ENCODE data around the gene DCTN2.

Gene DCTN2

DNA sequence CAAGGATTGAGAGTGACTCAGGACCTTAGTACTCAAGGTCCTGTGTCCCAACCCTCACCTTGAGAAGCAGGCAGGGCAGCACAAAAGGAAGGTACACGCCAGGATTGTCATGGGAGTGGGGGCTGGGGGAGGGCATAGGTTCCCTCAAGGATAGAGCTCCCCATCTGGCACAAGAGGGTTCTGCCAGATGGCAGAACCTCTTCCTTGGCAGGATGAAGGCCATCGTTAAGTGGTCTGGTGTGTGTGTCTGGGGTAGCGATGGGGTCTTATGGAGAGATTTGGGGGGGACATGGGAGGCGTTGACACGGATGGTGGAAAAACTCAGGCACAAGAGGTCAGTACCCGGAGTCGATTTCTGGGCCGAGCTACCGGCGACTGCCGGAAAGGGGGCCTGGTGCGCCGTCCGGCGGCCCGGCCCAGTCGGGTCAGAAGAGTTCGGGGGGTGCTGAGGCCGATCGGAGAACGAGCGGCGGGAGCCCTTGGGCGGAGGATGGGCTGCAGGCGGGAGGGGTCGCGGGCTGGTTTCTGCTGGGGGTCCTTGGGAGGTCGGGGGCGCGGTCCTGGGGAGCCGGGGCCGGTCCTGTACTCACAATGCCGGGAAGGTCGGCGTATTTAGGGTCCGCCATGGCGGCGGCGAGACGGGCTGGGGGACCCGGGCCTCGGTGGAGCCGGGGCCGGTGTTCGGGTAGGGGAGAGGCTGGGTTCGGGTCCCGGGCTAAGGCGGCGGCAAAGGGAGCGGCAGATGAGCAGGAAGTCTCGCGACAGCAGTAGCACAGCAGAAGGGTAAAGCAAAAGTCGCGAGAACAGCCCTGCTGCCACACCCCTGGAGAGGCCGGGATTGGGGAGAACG, at the start of gene DCTN2:
DCTN2 (minus strand) TSS at position 755 of the 850 bp plus-strand sequence; CDS start at position 626, 129 bp downstream.
- peak; percentile 97 for DNase-seq

DNA sequence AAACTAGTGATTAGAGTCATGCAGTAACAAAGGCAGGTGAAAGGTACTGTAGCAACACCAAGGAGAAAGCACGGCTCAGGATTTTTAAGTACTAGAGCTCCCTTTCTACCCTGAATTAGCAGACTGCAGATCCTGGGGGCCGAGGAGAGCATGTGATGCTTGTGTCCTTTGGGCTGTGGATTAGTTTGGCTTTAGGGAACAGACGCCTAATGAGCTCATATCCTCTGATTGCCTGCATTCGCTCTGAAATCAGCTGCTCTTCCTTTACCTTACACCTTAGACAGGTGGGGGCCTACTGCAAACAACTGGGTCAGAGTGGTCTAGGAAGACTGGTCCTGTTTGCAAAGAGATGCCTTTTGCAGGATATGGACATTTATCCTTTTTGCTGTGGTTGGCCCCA, 46.2 kb upstream of the DCTN2 start:
- no peak for DNase-seq

DNA sequence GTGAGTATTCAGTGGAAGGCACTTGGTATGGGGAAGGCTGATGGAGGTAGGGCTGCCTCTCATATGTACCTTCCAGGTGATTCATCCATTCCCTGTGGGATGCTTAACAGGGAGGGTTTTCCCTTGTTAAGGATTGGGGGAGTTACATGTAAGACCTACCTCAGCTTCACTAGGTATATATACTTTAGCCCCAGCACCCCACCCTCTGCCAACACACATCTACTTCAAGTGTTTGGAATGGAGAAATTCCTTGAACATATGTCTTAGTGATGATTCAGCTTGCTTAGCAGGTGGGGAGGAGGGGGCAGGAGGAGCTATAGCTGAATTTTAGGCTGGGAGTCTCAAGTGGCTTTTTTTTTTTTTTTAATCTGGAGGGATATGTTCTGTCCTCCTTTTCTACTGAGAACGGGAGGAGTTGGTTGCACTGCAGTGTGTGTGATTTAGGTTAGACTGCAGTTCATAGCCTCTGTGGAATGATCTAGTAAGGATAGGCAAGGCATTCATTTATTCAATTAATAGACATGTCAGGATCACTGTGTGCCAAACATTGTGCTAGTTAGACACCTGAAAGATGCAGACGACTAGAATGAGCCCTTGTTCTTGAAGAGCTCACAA, 45.7 kb upstream of the DCTN2 start:
- no peak for DNase-seq

DNA sequence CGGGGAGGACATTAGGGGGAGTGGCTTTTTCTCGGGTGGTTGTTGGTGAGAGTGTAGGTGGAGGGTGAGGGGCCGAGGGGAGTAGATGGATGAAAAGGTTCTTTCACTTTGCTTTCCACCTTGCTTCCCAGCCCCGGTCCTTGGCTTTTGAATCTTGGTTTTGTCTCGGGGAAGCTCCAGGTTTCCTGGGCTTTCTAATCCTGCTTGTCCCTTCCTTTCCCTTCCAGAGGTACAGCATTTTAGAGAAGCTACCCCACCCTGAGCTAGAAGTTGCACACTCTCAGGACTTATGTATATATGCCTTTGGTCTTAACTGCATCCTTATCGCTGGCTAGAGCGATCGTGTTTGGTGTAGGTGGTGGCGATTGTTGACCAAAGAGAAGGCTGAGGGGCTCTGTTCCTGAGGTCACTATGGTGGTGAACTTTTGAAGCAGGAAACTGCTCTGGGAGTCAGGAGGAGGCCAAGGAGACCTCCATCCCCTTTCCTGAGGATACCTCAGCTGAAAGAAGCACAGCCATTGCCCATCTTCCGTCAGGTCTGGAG, 44.9 kb upstream of the DCTN2 start:
- no peak for DNase-seq

DNA sequence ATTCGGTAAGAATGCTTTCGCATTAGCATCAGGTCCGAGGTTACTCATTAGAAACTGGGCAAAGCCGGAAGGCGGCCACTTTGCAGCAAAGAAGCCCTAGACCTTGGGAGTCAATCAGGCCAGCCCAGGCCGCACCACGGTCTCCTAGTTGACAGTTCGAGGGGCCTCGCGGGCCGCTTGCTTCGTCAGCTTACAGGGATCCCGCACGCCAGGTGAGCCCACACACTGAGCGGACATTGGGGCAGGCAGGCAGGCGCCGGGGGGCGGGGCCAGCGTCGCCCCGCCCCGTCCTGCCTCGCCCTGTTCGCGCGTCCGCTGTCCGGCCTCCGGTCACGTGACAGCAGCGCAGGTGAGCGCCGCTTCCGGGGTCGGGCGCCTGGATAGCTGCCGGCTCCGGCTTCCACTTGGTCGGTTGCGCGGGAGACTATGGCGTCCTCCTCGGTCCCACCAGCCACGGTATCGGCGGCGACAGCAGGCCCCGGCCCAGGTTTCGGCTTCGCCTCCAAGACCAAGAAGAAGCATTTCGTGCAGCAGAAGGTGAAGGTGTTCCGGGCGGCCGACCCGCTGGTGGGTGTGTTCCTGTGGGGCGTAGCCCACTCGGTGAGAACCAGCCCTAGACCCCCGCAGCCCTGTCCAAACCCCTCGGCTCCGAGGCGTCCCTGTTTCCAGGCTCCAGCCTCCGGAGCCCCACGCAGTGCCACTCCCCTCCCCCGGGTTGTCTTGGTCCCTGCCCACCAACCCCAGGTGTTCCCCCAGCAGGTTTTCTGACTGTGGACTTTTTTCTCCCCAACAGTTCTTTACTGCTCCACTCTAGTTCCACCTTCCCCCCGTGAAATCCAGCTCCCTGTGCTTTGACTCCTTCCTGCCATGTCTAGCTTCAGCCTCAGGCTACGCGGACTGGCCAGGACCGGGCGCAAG, 44.1 kb upstream of the DCTN2 start, which contains the start of gene PIP4K2C:
PIP4K2C (plus strand) TSS at position 329 of the 918 bp plus-strand sequence; CDS start at position 427, 98 bp downstream.
- DNase-seq = peak; percentile 67

DNA sequence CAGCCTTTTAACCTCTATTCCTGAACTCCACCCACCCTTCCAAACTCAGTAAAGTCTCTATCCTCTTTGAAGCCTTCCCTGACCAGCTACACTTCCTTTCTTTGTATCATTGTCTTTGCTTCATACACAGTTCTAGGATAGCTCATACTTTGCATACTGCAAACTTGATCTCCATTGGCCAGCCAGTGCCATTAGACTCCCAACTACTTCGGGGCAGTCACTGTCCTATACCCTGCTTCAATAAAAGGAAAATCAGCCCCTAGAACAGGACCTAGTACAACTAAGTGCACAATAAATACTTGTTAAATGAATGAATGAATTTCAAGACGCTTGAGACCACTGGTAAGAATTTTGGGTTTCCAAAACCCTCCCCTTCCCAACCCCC, 43.5 kb upstream of the DCTN2 start:
- no peak for DNase-seq

DNA sequence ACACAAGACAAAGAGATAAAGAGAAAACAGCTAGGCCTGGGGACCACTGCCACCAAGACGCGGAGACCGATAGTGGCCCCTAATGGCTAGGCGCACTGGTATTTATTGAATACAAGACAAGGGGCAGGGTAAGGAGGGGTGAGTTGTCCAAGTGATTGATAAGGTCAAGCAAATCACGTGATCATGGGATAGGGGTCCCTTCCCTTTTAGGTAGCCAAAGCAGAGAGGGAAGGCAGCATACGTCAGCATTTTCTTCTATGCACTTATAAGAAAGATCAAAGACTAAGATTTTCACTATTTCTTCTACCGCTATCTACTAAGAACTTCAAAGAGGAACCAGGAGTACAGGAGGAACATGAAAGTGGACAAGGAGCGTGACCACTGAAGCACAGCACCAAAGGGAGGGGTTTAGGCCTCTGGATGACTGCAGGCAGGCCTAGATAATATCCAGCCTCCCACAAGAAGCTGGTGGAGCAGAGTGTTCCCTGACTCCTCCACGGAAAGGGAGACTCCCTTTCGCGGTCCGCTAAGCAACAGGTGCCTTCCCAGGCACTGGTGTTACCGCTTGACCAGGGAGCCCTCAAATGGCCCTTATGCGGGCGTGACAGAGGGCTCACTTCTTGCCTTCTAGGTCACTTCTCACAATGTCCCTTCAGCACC, 42.1 kb upstream of the DCTN2 start:
- peak; percentile 28 for DNase-seq

DNA sequence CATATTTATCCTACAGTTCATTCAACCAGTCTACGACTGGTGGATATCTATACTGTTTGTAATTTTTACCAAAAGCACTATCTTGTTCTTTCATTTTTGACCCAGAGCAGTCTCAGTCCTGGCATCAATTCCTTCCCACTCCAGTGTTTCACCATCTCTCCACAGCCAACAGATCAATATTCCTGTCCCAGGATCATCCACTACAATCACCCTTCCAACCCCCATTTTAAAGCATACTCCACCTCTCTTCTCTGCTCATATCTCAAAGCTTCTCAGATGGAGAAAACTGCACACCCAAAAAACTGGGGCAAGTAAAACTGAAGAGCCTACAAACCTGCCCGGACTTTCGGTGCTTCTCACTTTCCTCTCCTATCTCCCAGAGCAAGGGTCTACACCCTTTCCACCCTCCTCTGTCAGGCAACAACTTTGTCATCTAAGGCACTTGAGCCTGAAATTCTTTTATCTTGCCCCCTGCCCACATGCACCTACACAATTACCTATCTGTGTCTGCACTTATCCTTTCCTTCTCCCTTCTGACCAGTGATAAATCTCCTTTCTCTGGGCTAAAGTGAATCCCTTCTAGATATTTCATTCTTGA, 39.9 kb upstream of the DCTN2 start:
- no peak for DNase-seq

DNA sequence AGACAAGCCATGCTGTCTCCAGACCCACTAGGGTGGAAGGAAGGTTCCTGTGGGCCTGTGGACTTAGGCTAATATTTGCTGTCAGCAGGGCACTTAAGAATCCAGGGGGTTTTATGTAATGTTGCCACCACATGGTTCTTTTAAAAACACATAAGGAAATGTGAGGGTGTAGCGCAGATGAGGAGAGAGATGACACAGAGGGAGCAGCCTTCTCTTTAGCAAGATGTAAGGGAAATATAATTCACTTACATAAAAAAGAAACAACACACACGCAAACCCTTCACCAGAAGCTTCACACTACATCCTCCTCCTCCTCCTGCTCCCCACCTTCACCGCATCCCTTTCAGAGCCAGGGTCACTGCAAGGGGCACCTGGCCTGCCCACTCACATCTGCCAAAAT, 39.1 kb upstream of the DCTN2 start:
- DNase-seq = no peak

DNA sequence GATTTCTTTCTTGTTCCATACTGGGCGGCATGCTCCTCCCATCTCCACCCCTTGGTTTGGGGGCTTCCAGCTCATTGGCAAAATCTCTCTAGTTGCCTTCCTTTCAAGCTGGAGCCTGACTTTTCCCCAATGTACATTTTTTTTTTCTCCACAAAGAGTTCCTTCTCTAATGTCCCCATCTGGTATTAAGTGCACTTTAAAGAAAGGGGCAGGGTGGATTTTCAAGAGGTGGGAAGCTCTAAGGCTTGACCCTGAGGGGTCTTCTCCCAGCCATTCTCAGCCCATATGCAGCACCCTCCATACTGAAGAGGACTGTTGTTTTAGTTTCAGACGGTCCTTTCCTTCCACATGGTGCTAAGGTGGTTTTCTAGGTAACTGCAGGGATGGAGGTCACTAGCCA, 38.2 kb upstream of the DCTN2 start:
- DNase-seq = no peak

DNA sequence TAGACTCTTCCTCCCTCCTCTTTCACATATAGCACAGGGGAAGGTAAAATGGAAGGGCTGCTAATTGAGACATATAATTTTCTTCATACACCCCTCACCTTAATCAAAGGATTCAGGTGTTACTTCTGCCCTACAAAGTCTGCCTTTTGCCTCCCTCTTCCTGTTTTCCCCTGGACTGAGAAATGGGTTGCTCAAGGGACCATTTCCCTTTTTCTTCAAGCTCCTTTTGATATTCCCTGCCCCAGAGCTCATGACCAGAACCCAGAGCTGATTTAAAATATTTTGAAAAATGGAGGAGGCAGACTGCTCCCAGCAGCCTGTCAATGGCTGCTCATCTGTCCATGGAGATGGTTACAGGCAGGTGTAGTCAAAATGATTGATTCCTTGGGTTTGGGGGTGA, 37.7 kb upstream of the DCTN2 start:
- DNase-seq = peak; percentile 67

DNA sequence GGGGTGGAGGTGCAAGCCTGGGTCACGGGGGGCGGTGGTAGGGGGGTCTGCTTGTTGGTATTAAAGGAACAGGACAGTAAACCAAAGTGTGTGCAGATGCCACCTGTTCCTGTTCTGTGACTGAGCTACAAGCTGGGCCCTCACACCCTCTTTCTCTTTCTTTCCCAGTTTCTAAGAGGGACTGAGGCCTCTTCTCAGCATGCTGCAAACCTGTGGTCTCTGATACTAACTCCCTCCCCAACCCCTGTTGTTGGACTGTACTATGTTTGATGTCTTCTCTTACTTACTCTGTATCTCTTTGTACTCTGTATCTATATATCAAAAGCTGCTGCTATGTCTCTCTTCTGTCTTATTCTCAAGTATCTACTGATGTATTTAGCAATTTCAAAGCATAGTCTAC, 37.1 kb upstream of the DCTN2 start:
- DNase-seq = no peak

DNA sequence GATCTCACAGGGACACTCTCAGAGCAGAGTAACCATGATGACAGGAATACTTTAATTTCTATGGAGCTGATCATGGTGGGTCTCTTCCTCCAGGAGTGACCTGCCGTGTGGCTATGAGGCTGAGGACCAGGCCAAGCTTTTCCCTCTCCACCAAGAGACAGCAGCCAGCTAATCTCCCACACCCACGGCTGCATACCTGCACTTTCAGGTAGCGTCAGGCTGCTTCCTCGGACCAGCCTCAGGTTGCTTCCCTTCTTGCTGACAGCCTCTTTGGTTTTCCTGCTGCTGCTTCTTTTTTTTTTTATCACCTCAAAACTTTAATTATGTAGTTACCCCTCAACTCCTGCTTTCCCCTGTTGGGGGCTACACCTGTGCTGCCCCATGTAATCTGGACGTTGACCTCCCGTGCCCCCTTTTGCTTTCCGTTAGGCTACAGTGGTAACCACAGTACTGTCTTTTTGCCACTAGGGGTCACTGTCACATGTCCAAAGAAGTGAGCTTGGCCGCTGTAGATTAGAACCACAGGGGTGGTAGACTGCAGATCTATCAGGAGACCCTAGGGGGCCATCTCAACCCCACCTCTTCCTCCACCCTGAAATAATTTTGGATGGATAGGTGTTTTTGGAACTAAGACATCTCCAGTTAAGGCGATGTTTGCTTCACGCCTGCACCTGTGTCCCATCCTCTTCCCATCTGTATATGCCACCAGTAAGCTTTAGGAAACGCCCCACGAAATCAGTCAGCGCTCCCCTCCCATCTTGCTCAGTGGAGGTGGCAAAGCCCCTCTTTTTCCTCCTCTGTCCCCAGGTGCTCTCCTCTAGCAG, 36.2 kb upstream of the DCTN2 start:
- peak; percentile 67 for DNase-seq

DNA sequence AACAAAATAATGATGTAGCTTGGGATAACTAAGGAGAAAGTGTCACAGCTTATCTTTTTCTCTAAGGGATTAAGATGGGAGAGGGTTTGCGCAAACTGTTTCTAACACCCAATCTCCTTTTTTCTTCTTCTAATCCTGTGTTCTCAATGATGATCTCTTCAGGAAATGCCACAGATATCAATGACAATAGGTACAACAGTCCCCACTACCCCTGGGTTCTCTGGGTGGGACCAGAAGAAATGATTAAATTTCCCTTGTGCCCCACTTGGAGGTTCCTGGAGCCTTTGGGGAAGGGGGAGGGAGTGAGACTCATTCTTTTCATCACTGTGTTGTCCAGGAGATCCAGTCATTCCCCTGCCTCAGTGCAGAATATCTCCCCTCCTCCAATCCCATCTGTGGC, 35.4 kb upstream of the DCTN2 start:
- DNase-seq = no peak

DNA sequence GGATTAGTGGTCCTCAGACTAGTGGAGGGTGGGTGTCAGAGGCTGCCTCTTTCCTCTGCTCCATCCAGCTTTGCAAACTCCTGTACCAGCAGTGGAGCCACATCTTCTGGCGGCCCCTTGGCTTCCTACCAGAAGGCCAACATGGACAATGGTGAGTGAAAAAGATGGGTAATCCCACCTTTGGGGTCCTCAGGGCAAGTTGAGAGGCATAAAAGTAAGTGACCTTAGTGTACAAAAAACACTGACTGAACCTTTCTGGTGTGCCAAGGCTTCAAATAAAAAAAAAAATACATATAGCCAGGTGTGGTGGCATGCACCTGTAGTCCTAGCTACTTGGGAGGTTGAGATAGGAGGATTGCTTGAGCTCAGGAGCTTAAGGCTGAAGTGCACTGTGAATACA, 34.8 kb upstream of the DCTN2 start:
- DNase-seq = no peak

DNA sequence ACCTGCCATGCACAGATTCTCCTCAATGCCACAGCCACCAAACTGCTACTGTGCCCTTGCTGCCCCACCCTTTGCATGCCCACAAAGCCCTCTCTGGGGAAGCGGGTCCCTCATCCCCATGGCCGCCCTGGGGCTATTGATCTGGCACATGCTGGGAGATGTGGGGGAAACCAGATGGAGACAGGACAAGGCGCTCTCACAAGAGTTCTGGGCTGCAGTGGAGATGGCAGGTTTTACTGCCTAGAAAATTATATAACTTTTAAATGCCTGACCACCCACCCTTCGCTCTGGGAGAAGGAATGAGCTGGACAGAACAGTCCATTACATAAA, 33.4 kb upstream of the DCTN2 start:
- DNase-seq = no peak

DNA sequence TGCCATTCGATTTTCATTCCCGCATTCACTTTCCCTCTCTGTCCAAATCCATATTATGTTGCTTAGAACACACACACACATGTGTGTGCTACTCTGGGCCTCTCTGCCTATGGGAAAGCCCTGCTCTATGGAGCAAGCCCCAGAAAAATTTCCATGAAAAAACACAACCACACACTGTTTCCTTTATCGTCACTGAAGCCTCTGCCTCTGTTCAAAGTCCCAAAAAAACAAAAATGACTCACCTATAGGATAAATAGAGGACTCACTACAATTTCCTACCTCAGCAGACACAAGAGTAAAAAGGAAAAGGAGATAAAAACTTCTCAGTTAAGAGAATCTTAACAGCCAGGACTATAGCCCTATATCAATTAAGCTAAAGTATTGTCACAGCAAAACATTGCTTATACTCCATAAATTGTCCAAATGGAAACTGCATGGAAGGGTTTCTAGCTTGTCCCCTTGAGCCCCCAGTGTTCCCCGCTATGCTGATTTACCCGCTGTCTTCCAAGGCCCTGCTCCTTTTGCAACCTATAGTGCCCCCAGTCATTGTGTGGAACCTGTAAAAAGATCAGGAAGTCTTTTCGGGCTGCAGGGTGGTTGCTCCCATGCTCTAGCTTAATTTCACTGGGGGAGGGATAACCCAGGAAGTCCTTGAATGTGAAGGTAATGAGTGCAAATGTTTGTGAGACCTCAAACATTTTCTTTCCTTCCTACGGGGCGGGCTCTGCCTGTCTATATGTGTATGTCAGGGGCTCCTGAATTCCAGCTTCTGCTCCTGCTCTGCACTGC, 32.9 kb upstream of the DCTN2 start:
- DNase-seq = no peak

DNA sequence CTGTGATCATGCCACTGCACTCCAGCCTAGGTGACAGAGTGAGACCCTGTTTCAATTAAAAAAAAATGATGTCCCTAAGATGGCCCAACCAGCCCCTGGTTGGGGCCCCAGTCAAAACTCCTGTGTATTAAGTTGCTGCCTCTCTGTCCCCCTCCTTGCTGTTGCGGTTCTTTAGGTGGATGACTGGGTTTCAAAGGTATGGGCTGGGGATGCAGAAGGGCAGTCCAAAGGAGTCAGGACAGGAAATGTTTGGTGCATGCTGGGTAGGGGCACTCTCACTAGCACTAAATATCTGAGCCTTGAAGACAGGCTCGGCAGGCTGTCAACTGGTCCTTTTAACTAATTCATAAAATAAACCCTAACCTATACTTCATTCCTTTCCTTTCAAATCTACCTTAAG, 32.0 kb upstream of the DCTN2 start:
- no peak for DNase-seq

DNA sequence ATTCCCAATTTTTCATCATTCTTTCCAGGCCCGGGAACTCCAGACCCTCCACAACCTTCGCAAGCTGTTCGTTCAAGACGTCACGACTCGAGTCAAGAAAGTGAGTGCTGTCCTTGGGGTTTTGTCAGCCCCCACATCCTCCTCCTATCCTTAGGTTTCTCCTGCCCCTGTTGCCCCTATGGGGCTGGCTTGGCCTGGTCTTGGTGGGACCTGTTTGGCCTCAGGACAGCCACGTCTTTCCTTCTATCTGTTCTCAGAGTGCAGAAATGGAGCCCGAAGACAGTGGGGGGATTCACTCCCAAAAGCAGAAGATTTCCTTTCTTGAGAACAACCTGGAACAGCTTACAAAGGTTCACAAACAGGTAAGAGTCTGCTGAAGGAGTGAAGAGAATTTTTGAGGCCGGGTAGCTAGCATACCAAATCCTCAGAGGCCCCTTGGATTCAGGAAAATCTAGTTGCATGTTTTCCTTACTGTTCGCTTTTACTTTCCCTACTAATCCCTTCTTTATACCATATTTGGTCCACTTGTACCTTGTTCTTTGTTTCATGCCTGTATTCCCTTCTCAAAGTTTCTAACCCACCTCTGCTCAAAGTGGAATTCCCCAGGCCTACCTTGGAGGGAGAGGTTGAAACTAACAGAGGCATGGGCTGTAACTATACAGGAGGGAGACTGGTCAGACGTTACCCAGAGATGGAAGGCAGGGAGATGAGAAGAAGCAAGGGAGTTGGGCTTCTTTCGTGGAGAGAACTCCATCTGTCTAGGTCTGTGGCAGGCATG, 31.2 kb upstream of the DCTN2 start:
- DNase-seq = no peak
